ENCODE measurements around the gene NMRAL1. TPM values are rescaled to one million over a fixed set of nuclear protein-coding genes. Genes with fewer than 3 reads are reported as not detected.

NMRAL1 gene
- 47.7 and 49.8 TPM in 2 replicates for total RNA-seq

DNA sequence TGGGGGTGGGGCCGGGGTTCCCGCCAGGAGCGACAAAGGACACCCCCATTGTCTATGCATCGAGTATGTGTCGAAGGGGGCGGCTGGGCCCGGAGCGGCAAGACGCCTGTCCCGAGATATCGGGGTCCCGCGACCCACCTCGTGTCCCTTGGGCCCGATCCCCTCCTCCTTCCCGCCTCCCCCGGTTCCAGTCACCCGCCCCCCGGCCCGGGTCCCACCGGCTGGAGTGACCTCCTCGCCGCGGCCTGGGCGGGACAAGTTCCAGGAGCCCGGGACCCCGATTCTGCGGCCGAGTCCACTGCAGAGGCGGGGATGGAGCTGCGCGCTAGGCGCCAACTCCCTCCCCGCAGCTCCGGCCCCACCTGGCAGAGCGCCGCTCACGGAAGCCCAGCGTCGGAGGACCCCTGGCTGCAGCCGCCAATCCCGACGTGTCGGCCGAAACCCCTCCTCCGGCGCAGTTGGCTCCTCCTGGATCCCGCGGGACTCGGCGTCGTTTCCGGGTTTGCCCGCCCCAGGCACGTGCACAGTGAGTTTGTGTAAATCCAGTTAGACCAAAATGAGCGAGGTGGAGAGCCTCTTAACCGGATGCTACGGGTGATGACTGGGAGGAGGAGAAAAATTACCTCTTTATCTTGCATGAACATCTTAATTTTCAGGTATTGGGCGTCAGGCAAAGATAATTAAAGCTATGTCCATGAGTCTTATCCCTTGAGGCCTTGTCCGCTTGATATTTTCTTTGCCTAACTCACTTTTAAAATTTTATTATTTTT is at the start of gene NMRAL1:
Gene NMRAL1 (minus strand): TSS at position 434 of the 770 bp plus-strand sequence. CDS start 493 bp downstream, outside the sequence.

DNA sequence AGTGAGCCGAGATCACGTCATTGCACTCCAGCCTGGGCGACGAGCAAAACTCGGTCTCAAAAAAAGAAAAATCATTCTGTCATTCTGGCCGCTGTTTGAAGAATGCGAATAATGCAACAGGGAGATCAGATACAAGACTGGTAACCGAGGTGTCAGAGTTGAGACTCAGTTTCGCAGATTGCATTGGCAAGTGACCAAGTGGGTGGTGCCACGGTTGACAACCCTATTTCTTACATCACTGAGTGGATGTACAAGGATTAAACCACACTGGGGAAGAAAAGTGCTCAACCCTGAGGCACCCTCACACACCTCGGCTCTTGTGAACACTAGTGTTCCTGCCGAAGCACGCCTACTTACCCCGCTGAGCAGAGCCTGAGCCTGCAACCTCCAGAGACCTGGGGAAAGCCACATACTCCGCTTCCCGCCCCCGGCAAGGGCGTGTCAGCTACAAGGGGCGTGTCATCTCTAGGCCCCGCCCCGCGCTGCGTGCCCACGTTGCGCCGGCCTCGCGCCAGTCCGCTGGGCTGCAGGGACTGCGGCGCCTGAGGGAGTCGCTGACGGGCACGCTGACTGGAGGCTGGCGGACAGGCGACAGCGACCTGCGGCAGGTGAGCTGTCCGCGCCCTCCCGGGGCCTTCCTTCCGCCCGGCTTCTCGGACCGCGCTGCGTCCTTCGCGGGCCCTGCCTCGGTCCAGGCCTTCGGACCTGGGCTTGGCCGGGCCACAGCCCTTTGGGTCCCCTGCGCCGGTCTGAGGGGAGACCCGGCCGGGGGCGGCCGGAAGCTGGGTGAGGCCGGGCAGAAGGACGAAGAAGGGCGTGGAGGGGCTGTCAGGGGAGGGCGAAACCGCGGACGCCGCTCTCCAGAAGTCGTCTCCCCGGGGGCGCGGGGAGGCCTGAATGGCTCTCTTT is 1.7 kb upstream of the NMRAL1 start, which contains the start of gene HMOX2:
Gene HMOX2 (plus strand): TSS at position 519 of the 909 bp plus-strand sequence. CDS start 29,127 bp downstream, outside the sequence.

DNA sequence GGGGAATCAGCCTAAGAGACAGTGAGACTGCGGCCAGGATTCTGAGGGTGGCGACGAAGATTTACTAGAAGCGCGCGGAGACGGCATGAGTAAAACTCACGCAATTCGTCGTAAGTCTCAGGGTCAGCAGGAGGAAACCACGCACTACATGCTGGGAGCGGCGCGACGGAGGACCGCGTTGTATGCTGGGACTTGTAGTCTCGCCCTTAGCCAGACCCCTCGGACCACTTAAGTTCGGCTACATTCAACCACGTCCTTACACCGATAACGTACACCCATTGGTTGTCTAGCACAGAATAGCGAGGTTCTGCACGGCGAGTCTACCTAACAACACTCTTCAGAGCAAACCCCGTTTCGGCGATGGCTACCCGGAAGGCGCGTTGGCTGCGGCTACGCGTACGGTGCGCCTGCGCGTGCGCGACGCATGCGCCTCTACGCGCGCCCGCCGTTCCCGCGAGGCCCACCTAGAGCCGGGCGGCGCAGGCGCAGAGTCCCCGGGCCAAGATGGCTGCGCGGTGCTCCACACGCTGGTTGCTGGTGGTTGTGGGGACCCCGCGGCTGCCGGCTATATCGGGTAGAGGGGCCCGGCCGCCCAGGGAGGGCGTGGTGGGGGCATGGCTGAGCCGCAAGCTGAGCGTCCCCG is 48.9 kb downstream of the NMRAL1 start, which contains the start of gene DNAJA3:
Gene DNAJA3 (plus strand): TSS at position 491 of the 643 bp plus-strand sequence. CDS start 14 bp downstream, at position 505.

DNA sequence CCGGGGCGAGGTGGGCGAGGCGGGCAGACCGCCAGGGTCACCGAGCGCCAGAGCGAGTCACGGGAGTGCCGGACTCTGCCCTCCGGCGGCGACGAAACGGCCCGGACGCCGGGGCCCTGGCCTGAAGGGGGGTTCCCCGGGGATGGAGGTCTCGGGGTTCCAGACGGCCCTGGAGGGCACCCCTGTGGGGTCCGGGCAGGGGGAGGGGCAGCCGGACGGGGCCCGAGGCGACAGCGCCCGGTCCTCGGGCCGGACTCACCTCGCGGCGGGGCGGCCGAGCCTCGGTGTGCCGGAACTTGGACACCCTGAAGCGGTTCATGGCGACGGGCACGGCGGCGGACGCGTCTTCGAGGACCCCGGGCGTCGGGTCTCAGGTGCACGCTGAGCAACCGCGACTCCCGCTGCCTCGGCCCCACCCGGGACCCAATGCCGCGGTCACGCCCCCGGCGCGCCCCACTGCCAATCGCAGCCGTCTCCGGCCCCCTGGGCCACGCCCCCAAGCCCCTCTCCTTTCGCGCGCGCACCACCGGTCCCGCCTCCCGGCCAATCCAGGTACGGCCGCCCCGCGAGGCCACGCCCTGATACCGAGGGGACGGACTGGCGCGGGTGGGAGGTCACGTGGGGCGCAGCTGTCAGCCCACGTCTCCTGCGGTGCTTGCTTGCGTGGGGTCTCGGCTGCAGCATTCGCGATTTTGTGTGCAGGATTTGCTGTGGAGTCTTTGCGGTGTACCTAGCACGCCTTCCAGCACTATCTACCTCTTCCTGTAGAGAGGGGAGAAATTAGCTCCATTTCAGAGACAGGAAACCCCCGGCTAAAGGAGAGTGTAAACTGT is 58.0 kb downstream of the NMRAL1 start, which contains the start of gene CORO7:
Gene CORO7 (minus strand): TSS at position 397 of the 833 bp plus-strand sequence. CDS start 78 bp downstream, at position 319.

Small RNA genes within 50 kb of the gene (small RNA-seq; reads per million reads assigned to genes)
- gene AC012676.2: not detected

Other genes starting within 250 kb of the NMRAL1 start
- gene SRL, start 232.5 kb downstream of the NMRAL1 start, total RNA-seq: 0.32 and 0.39 TPM in 2 replicates
- 5.1 and 7.7 TPM in 2 replicates for gene TFAP4, start 201.6 kb downstream of the NMRAL1 start, total RNA-seq
- 3.4 and 4.2 TPM in 2 replicates for gene GLIS2, start 158.6 kb downstream of the NMRAL1 start, total RNA-seq
- gene PAM16, start 123.3 kb downstream of the NMRAL1 start, total RNA-seq: 15.9 and 16.8 TPM in 2 replicates
- gene VASN, start 102.8 kb downstream of the NMRAL1 start, total RNA-seq: 130 and 192 TPM in 2 replicates
- 10.7 and 11.3 TPM in 2 replicates for gene CORO7, start 58.0 kb downstream of the NMRAL1 start, total RNA-seq
- gene DNAJA3, start 48.8 kb downstream of the NMRAL1 start, total RNA-seq: 32.3 and 38.2 TPM in 2 replicates
- gene HMOX2, start 1.8 kb upstream of the NMRAL1 start, total RNA-seq: 29.3 and 34.8 TPM in 2 replicates
- 17.1 and 18.8 TPM in 2 replicates for gene CDIP1, start 64.1 kb upstream of the NMRAL1 start, total RNA-seq
- 0.11 and 0.13 TPM in 2 replicates for gene C16orf96, start 81.7 kb upstream of the NMRAL1 start, total RNA-seq
- 2.5 and 4.3 TPM in 2 replicates for gene UBALD1, start 140.3 kb upstream of the NMRAL1 start, total RNA-seq
- gene MGRN1, start 150.2 kb upstream of the NMRAL1 start, total RNA-seq: 37.2 and 42.9 TPM in 2 replicates
- gene NUDT16L1, start 218.9 kb upstream of the NMRAL1 start, total RNA-seq: 15.3 and 16.4 TPM in 2 replicates

Data from articular chondrocyte of knee joint (primary cell).